Measurements from ENCODE around the gene UPF1.
A peak's percentile ranks its signal among the peaks of the same experiment; 100 is the strongest.

Gene UPF1

GRCh38 chr19:18785179-18786124 is 46.3 kb upstream of the UPF1 start:
- no peaks in the 10 kb centered on the region for H3K9me3 ChIP-seq (ENCODE audit: control insufficient read depth, insufficient read depth, low read depth, low read length)
- peak overlapping the region; percentile 40; the same call in 1 of the 2 replicates for H3K27ac ChIP-seq (ENCODE audit: extremely low read depth, low read depth, low read length)
- ChIA-PET POLR2A (no interaction called here), CTCF (interaction anchor here (0.8 to 1.0 kb wide), 2 partner anchors 14 to 62 kb away, joined by 3 read pairs; no protein-coding TSS in a partner anchor)
- no peaks in the 10 kb centered on the region for H3K36me3 ChIP-seq (ENCODE audit: control insufficient read depth in 2 of 2, insufficient read depth in 1 of 2, low read length in 2 of 2)
- peaks cover 4% of the 10 kb centered on the region for H3K4me1 ChIP-seq (ENCODE audit: control insufficient read depth, insufficient read depth, low read length)
- no peak overlapping the region for H3K4me3 ChIP-seq (ENCODE audit: low read depth, low read length)
- TF ChIP-seq SP2 (tag by site-specific recombination; IDR thresholded peaks at IDR 0.05) (peak; percentile 88), HOXD13 (CRISPR knock-in tag; IDR thresholded peaks at IDR 0.05; ENCODE audit: borderline replicate concordance) (no peak), KLF16 (tag by site-specific recombination; IDR thresholded peaks at IDR 0.05) (0 out of 2 replicates have a peak, but pooled peaks have one; percentile 42), ZNF785 (tag by site-specific recombination; IDR thresholded peaks at IDR 0.05) (no peak), YY2 (tag by site-specific recombination; IDR thresholded peaks at IDR 0.05) (no peak), YY1 (tag by site-specific recombination; IDR thresholded peaks at IDR 0.05) (no peak), ZBTB1 (tag by site-specific recombination; IDR thresholded peaks at IDR 0.05) (no peak), ZBTB20 (tag by site-specific recombination; IDR thresholded peaks at IDR 0.05) (peak; percentile 31; the same call in 1 of the 2 replicates), HOXC10 (CRISPR knock-in tag; IDR thresholded peaks at IDR 0.05) (no peak), ZNF692 (tag by site-specific recombination; IDR thresholded peaks at IDR 0.05) (no peak), ZNF280C (tag by site-specific recombination; IDR thresholded peaks at IDR 0.05) (no peak), ZNF624 (tag by site-specific recombination; IDR thresholded peaks at IDR 0.05) (no peak), KLF8 (tag by site-specific recombination; IDR thresholded peaks at IDR 0.05) (peak; percentile 85), KLF1 (tag by site-specific recombination; IDR thresholded peaks at IDR 0.05) (peak; percentile 60; the same call in 1 of the 2 replicates), ZNF223 (tag by site-specific recombination; IDR thresholded peaks at IDR 0.05) (no peak), WT1 (tag by site-specific recombination; IDR thresholded peaks at IDR 0.05) (no peak), SETDB1 (IDR thresholded peaks at IDR 0.05; ENCODE audit: insufficient read length, low read length) (no peak), SP3 (tag by site-specific recombination; IDR thresholded peaks at IDR 0.05) (peak; percentile 83)
- TF ChIP-seq, protein P1, sequence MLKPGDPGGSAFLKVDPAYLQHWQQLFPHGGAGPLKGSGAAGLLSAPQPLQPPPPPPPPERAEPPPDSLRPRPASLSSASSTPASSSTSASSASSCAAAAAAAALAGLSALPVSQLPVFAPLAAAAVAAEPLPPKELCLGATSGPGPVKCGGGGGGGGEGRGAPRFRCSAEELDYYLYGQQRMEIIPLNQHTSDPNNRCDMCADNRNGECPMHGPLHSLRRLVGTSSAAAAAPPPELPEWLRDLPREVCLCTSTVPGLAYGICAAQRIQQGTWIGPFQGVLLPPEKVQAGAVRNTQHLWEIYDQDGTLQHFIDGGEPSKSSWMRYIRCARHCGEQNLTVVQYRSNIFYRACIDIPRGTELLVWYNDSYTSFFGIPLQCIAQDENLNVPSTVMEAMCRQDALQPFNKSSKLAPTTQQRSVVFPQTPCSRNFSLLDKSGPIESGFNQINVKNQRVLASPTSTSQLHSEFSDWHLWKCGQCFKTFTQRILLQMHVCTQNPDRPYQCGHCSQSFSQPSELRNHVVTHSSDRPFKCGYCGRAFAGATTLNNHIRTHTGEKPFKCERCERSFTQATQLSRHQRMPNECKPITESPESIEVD (tag by site-specific recombination; IDR thresholded peaks at IDR 0.05): no peak
- TF ChIP-seq, protein P2, sequence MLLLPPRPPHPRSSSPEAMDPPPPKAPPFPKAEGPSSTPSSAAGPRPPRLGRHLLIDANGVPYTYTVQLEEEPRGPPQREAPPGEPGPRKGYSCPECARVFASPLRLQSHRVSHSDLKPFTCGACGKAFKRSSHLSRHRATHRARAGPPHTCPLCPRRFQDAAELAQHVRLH (tag by site-specific recombination; IDR thresholded peaks at IDR 0.05): no peak
- TF ChIP-seq, protein P3, sequence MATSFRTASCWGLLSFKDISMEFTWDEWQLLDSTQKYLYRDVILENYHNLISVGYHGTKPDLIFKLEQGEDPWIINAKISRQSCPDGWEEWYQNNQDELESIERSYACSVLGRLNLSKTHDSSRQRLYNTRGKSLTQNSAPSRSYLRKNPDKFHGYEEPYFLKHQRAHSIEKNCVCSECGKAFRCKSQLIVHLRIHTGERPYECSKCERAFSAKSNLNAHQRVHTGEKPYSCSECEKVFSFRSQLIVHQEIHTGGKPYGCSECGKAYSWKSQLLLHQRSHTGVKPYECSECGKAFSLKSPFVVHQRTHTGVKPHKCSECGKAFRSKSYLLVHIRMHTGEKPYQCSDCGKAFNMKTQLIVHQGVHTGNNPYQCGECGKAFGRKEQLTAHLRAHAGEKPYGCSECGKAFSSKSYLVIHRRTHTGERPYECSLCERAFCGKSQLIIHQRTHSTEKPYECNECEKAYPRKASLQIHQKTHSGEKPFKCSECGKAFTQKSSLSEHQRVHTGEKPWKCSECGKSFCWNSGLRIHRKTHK (tag by site-specific recombination; IDR thresholded peaks at IDR 0.05): no peak
- TF ChIP-seq, protein P4, sequence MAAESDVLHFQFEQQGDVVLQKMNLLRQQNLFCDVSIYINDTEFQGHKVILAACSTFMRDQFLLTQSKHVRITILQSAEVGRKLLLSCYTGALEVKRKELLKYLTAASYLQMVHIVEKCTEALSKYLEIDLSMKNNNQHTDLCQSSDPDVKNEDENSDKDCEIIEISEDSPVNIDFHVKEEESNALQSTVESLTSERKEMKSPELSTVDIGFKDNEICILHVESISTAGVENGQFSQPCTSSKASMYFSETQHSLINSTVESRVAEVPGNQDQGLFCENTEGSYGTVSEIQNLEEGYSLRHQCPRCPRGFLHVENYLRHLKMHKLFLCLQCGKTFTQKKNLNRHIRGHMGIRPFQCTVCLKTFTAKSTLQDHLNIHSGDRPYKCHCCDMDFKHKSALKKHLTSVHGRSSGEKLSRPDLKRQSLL (tag by site-specific recombination; IDR thresholded peaks at IDR 0.05): no peak
- TF ChIP-seq, protein P5, sequence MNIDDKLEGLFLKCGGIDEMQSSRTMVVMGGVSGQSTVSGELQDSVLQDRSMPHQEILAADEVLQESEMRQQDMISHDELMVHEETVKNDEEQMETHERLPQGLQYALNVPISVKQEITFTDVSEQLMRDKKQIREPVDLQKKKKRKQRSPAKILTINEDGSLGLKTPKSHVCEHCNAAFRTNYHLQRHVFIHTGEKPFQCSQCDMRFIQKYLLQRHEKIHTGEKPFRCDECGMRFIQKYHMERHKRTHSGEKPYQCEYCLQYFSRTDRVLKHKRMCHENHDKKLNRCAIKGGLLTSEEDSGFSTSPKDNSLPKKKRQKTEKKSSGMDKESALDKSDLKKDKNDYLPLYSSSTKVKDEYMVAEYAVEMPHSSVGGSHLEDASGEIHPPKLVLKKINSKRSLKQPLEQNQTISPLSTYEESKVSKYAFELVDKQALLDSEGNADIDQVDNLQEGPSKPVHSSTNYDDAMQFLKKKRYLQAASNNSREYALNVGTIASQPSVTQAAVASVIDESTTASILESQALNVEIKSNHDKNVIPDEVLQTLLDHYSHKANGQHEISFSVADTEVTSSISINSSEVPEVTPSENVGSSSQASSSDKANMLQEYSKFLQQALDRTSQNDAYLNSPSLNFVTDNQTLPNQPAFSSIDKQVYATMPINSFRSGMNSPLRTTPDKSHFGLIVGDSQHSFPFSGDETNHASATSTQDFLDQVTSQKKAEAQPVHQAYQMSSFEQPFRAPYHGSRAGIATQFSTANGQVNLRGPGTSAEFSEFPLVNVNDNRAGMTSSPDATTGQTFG (tag by site-specific recombination; IDR thresholded peaks at IDR 0.05; ENCODE audit: borderline replicate concordance): no peak

Data from HEK293 (cell line).